ENCODE data around the gene LARGE1.

GRCh38 chr22:33737662-33738061 is 182.6 kb downstream of the LARGE1 start:
- TF ChIP-seq CTCF (IDR thresholded peaks at IDR 0.05) (no peak), POLR2A (IDR thresholded peaks at IDR 0.05) (no peak)
